ENCODE measurements around the gene TMEM176A. TPM values are rescaled to one million over a fixed set of nuclear protein-coding genes. Genes with fewer than 3 reads are reported as not detected.

The TMEM176A gene
- total and polyA plus RNA-seq, 3 donors from 2014 or later, result 1.6 to 34.7 (median 4.2) TPM

GRCh38 chr7:150829426-150829825 lies 28.9 kb downstream of the TMEM176A start:
- no peak for DNase-seq
- Histone ChIP-seq H3K27ac (no peak overlapping the region), H3K9me3 (no peaks in the 10 kb centered on the region), H3K4me3 (no peak overlapping the region), H3K27me3 (no peaks in the 10 kb centered on the region), H3K36me3 (ENCODE audit: low read depth, missing control alignments) (no peaks in the 10 kb centered on the region), H3K4me1 (no peaks in the 10 kb centered on the region)
- no peak for TF ChIP-seq POLR2A (IDR thresholded peaks at IDR 0.05)
- TF ChIP-seq CTCF (IDR thresholded peaks at IDR 0.05), result no peak
- 79 to 86% methylated on average over 1 of the region's 1 CpG for WGBS, 2 donors
- intact Hi-C loops (cut with DNase I; ENCODE audit: low total_unique reads), result no loop called here

GRCh38 chr7:150830937-150831336 lies 30.4 kb downstream of the TMEM176A start:
- DNase-seq, result no peak
- H3K4me1 ChIP-seq, result no peaks in the 10 kb centered on the region
- intact Hi-C loops (cut with DNase I; ENCODE audit: low total_unique reads), result no loop called here
- 87 to 100% methylated on average over 1 of the region's 1 CpG for WGBS, 2 donors
- H3K27ac ChIP-seq, result no peak overlapping the region
- no peak overlapping the region for H3K4me3 ChIP-seq
- H3K36me3 ChIP-seq (ENCODE audit: low read depth, missing control alignments), result no peaks in the 10 kb centered on the region
- no peaks in the 10 kb centered on the region for H3K27me3 ChIP-seq
- TF ChIP-seq CTCF (IDR thresholded peaks at IDR 0.05) (no peak), POLR2A (IDR thresholded peaks at IDR 0.05) (no peak)
- H3K9me3 ChIP-seq, result no peaks in the 10 kb centered on the region

- intact Hi-C loops (cut with DNase I; ENCODE audit: low total_unique reads), result no loop called here
- no peaks in the 10 kb centered on the region for H3K27me3 ChIP-seq
- no peak overlapping the region for H3K4me3 ChIP-seq
- TF ChIP-seq CTCF (IDR thresholded peaks at IDR 0.05) (no peak), POLR2A (IDR thresholded peaks at IDR 0.05) (no peak)
- H3K36me3 ChIP-seq (ENCODE audit: low read depth, missing control alignments), result no peaks in the 10 kb centered on the region
- 38 to 39% methylated on average over 1 of the region's 1 CpG for WGBS, 2 donors
- no peaks in the 10 kb centered on the region for H3K9me3 ChIP-seq
- no peak for DNase-seq
- H3K27ac ChIP-seq, result no peak overlapping the region
- H3K4me1 ChIP-seq, result no peaks in the 10 kb centered on the region
Observed at GRCh38 chr7:150831851-150832250, 31.3 kb downstream of the TMEM176A start.

DNA sequence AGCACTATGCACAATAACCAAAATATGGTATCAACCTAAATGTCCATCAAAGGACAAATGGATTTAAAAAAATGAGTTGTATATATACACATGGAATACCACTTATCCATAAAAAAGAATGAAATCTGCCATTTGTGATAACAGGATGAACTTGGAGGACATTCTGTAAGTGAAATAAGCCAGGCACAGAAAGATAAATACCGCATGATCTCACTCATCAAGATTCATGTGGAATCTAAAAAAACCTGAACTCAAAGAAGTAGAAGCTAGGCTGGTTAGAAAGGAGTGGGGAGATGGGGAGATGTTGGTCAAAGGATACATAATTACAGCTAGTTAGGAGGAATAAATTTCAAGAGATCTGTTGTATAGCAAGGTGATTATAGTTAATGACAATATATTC lies 34.5 kb downstream of the TMEM176A start:
- Histone ChIP-seq H3K27me3 (no peaks in the 10 kb centered on the region), H3K4me3 (no peak overlapping the region), H3K27ac (no peak overlapping the region), H3K36me3 (ENCODE audit: low read depth, missing control alignments) (no peaks in the 10 kb centered on the region), H3K9me3 (no peaks in the 10 kb centered on the region), H3K4me1 (no peaks in the 10 kb centered on the region)
- no peak for DNase-seq
- TF ChIP-seq CTCF (IDR thresholded peaks at IDR 0.05) (no peak), POLR2A (IDR thresholded peaks at IDR 0.05) (no peak)
- 70 to 71% methylated on average over 1 of the region's 1 CpG for WGBS, 2 donors
- intact Hi-C loops (cut with DNase I; ENCODE audit: low total_unique reads), result no loop called here

GRCh38 chr7:150835702-150836280 lies 35.2 kb downstream of the TMEM176A start:
- H3K36me3 ChIP-seq (ENCODE audit: low read depth, missing control alignments), result no peaks in the 10 kb centered on the region
- no peaks in the 10 kb centered on the region for H3K4me1 ChIP-seq
- DNase-seq, result no peak
- H3K4me3 ChIP-seq, result no peak overlapping the region
- 87 to 92% methylated on average over 3 to 6 of the region's 6 CpGs for WGBS, 2 donors
- H3K27ac ChIP-seq, result no peak overlapping the region
- no peaks in the 10 kb centered on the region for H3K9me3 ChIP-seq
- no peak for TF ChIP-seq CTCF (IDR thresholded peaks at IDR 0.05)
- no peak for TF ChIP-seq POLR2A (IDR thresholded peaks at IDR 0.05)
- H3K27me3 ChIP-seq, result no peaks in the 10 kb centered on the region
- intact Hi-C loops (cut with DNase I; ENCODE audit: low total_unique reads), result no loop called here
